Epithelial cell of esophagus (primary cell): ENCODE measurements around the gene TBC1D16.

ENCODE experiments used
- DNase-seq: peaks from one replicate; pipeline ENCODE4 v3.0.0; 2010; ENCODE audit warnings: low read depth
- H3K4me3 ChIP-seq: 2 replicates; pipeline ENCODE4 v1.5.1; 2011; ENCODE audit warnings: mild to moderate bottlenecking, low read length, control low read depth
- TF ChIP-seq, protein P1 (sequence below): IDR thresholded peaks from 2 replicates; pipeline ENCODE4 v1.5.1; 2011; ENCODE audit warnings: low read depth, mild to moderate bottlenecking, low read length, control low read depth, inconsistent platforms; ENCODE audit not compliant: insufficient read depth; ENCODE audit errors: missing control alignments

The TBC1D16 gene

DNA sequence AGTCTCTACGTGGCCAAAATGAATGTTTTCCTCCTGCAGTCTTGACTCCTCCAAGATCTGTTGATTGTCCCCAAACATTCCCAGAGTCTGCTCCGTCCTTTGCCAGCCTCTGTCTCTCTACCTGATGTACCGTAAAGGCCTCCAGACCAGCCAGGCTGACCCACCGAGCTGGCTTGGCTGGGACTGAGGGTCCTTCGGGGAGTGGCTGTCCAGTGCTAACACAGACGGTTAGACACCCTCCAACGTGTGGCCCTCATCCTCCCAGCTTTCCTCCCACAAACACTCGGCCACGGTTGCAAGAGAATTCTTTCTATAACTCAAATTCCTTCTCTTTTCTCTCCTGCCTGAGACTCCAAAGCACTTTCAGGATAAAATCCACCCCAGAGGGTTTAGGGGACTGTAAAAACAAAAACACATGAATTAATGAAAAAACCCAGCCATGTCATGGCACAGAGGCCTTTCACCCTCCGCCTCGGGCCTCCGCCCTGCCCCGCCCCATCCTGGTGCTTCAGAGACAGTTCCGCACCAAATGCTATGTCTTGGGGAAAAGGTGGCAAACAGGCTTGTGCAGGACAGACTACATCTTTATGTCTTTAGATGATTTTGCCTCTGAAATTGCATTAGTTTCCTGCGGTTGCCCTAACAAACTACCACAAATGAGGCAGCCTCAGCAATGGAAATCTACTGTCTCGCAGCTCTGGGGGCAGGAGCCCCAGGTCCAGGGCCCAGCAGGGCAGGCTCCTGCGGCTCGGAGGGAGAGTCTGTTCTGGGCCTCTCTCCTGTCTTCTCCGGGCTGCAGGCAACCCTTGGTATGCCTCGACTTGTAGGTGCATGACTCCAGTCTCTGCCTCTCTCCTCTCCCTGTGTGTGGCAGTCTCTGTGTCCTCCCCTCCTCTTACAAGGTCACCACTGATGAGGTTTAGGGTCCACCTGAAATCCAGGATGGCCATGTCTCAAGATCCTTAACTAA, 124.0 kb downstream of the TBC1D16 start:
- no peak overlapping the region for H3K4me3 ChIP-seq
- TF ChIP-seq, protein P1, sequence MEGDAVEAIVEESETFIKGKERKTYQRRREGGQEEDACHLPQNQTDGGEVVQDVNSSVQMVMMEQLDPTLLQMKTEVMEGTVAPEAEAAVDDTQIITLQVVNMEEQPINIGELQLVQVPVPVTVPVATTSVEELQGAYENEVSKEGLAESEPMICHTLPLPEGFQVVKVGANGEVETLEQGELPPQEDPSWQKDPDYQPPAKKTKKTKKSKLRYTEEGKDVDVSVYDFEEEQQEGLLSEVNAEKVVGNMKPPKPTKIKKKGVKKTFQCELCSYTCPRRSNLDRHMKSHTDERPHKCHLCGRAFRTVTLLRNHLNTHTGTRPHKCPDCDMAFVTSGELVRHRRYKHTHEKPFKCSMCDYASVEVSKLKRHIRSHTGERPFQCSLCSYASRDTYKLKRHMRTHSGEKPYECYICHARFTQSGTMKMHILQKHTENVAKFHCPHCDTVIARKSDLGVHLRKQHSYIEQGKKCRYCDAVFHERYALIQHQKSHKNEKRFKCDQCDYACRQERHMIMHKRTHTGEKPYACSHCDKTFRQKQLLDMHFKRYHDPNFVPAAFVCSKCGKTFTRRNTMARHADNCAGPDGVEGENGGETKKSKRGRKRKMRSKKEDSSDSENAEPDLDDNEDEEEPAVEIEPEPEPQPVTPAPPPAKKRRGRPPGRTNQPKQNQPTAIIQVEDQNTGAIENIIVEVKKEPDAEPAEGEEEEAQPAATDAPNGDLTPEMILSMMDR: no peak
- no peak for DNase-seq

DNA sequence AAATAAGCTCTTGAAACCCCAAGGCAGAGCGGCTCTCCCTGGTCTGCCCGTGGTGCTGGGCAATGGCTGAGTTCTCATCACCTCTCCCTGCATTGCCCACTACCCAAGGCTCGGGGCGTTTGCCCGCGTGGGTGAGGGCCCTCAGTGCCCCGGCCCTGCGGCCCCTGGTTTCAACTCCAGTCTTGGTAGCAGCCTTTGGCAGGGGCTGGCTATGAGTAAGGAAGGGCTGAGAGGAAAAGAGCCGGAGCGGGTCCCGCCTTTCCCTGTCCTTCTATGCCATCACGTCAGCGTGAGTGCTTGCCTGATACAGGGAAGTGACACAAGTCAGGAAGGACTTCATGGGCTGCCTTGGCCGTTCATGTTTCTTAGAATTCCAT, 124.7 kb downstream of the TBC1D16 start:
- no peak overlapping the region for H3K4me3 ChIP-seq
- no peak for DNase-seq
- TF ChIP-seq, protein P1: no peak

DNA sequence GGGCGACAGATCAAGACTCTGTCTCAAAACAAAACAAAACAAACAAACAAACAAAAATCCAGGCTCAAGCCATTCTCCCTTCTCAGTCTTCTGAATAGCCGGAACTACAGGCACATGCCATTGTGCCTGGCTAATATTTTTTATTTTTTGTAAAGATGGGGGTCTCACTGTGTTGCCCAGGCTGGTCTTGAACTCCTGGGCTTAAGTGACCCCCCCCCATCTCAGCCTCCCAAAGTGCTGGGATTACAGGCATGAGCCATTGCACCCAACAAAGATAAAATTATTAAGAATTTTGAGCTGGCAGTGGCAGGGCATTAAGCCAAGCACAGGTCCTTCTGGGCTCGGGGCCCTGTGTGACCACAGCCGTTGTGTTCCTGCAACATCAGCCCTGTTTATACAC, 126.6 kb downstream of the TBC1D16 start:
- TF ChIP-seq, protein P1: no peak
- DNase-seq: no peak
- no peak overlapping the region for H3K4me3 ChIP-seq

DNA sequence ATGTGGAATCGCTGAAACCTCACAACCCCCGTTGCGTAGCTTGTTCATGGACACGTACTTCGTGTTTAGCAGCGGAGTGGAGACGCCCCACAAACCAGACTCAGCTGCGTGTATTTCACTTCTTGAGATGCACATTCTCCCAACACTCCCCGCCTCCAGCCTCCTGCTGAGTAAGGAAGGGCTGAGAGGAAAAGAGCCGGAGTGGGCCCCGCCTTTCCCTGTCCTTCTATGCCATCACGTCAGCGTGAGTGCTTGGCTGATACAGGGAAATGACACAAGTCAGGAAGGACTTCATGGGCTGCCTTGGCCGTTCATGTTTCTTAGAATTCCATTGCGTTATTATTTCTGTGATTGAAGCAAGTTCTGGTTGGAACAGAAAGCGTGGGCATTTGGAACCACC, 127.8 kb downstream of the TBC1D16 start:
- DNase-seq: peak; percentile 66

DNA sequence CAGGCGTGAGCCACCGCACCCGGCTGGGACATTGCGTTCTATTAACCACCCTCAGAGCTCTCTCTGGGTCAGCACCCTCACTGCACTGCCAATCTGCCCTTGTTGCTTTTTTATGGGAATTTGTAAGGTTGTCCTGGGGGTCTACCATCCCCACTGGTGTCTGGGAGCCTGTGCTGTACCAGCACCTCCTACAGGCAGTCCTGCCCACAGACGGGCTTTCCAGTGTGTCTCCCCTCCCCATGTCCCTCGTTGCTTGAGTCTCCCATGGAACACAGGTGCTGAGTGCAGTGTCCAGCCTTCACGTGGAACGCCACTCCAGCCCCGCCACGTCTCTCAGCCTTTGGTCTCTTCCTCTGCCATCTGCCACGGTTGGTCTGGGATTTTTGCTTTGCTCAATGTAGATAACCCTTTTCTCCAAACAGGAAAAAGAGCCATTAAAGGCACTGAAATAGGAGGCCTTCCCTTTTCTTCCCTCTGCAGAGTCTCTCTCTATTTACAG, 128.4 kb downstream of the TBC1D16 start:
- DNase-seq: no peak
- TF ChIP-seq, protein P1: no peak
- H3K4me3 ChIP-seq: no peak overlapping the region

More for the DNA sequence above, 127.8 kb downstream of the TBC1D16 start:
- no peak overlapping the region for H3K4me3 ChIP-seq
- TF ChIP-seq, protein P1: no peak

DNA sequence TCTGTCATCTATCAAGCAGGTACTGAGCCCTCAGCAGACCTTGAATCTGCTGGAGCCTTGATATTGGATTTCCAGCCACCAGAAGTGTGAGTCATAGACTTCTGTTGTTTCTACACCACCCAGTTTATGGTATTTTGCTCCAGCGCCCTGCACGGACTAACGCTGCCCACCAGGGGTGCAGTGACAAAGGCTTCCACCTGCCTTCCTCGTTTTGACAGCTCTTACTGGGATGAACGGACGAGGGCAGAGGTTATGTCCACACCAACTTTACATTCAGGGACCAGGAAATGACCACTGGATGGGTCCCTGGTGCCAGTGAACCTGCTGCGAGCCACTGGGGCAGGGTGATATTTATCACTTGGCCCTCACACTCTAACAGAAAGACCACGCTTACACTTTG, 129.8 kb downstream of the TBC1D16 start:
- TF ChIP-seq, protein P1: peak; percentile 8
- DNase-seq: no peak
- H3K4me3 ChIP-seq: no peak overlapping the region
